Omental fat pad (tissue), 4 donors: ENCODE results near the gene DCLK1. TPM values are rescaled to one million over a fixed set of nuclear protein-coding genes. Genes with fewer than 3 reads are reported as not detected.
"Not testable (repeated sequence)": the region's sequence is repeated elsewhere in the genome, so short reads cannot be mapped to it uniquely, and the experiment has no call there.

Source experiments
- ATAC-seq: fragments of 150-250 bp; one replicate; pipeline ENCODE4 v1.9.1; 2016; ENCODE audit warnings: mild to moderate bottlenecking, moderate library complexity; ENCODE audit not compliant: low FRiP score
- DNase-seq: peaks from one replicate; pipeline ENCODE4 v3.0.0-alpha.2; 2019; ENCODE audit warnings: low spot score
- CTCF ChIP-seq, 3 donors: fragments of 450-650 bp; IDR thresholded peaks; one replicate each; pipeline ENCODE4 v1.5.1; 2016 to 2017; ENCODE audit warnings: antibody characterized with exemption in 3 of 3, mild to moderate bottlenecking in 3 of 3, moderate library complexity in 2 of 3
- total RNA-seq, 4 donors: library from RNA; depleted of rRNA; stranded (reverse); fragments of >200 nt; gene quantifications; one replicate each; pipeline ENCODE4 v1.1.0, GENCODE V29; 2016

Gene DCLK1
- total RNA-seq, 4 donors from 2014 or later, result 13.9 to 206 (median 30.5) TPM

GRCh38 chr13:35984776-35985453 lies 146.3 kb downstream of the DCLK1 start:
- TF ChIP-seq CTCF (IDR thresholded peaks at IDR 0.05), result no peak
- ATAC-seq (no peak), DNase-seq (no peak)

- no peak for ATAC-seq
- no peak for TF ChIP-seq CTCF (IDR thresholded peaks at IDR 0.05)
Measured at GRCh38 chr13:35984287-35984686, 146.9 kb downstream of the DCLK1 start.

GRCh38 chr13:35983703-35984102 lies 147.5 kb downstream of the DCLK1 start:
- not testable (repeated sequence) for ATAC-seq, DNase-seq

More at GRCh38 chr13:35984287-35984686, 146.9 kb downstream of the DCLK1 start:
- no peak for DNase-seq

- ATAC-seq, result no peak
- TF ChIP-seq CTCF (IDR thresholded peaks at IDR 0.05), result no peak
Measured at GRCh38 chr13:35983206-35983605, 148.0 kb downstream of the DCLK1 start.

GRCh38 chr13:35979361-35979951 lies 151.7 kb downstream of the DCLK1 start:
- peak; percentile 52 for DNase-seq
- ATAC-seq, result peak; percentile 91
- TF ChIP-seq CTCF (IDR thresholded peaks at IDR 0.05), result no peak

More at GRCh38 chr13:35983206-35983605, 148.0 kb downstream of the DCLK1 start:
- no peak for DNase-seq

- DNase-seq (no peak), ATAC-seq (peak; percentile 41)
- peak in 1 of 3 donors; percentile 68 for TF ChIP-seq CTCF (IDR thresholded peaks at IDR 0.05)
Measured at GRCh38 chr13:35978607-35979316, 152.4 kb downstream of the DCLK1 start.

GRCh38 chr13:35977060-35977459 lies 154.1 kb downstream of the DCLK1 start:
- TF ChIP-seq CTCF (IDR thresholded peaks at IDR 0.05), result no peak
- DNase-seq (no peak), ATAC-seq (no peak)
